ENCODE results near the gene UBE2QL1. TPM values are rescaled to one million over a fixed set of nuclear protein-coding genes. Genes with fewer than 3 reads are reported as not detected.

The UBE2QL1 gene
- total RNA-seq, 4 donors from 2014 or later = 0.72 to 5.0 (median 2.4) TPM

DNA sequence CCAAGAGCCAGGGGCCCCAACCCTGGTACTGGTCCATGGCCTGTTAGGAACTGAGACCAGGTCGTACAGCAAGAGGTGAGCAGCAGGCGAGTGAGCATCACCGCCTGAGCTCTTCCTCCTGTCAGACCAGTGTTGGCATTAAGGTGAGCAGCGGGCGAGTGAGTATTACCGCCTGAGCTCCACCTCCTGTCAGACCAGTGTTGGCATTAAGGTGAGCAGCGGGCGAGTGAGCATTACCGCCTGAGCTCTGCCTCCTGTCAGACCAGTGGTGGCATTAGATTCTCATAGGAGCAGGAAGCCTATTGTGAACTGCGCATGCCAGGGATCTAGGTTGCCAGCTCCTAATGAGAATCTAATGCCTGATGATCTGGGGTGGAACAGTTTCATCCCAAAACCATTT lies 31.0 kb upstream of the UBE2QL1 start:
- DNase-seq (ENCODE audit: low spot score) (no peak), ATAC-seq (ENCODE audit: low FRiP score) (no peak)
- TF ChIP-seq, protein P1, sequence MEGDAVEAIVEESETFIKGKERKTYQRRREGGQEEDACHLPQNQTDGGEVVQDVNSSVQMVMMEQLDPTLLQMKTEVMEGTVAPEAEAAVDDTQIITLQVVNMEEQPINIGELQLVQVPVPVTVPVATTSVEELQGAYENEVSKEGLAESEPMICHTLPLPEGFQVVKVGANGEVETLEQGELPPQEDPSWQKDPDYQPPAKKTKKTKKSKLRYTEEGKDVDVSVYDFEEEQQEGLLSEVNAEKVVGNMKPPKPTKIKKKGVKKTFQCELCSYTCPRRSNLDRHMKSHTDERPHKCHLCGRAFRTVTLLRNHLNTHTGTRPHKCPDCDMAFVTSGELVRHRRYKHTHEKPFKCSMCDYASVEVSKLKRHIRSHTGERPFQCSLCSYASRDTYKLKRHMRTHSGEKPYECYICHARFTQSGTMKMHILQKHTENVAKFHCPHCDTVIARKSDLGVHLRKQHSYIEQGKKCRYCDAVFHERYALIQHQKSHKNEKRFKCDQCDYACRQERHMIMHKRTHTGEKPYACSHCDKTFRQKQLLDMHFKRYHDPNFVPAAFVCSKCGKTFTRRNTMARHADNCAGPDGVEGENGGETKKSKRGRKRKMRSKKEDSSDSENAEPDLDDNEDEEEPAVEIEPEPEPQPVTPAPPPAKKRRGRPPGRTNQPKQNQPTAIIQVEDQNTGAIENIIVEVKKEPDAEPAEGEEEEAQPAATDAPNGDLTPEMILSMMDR (IDR thresholded peaks at IDR 0.05) = no peak

DNA sequence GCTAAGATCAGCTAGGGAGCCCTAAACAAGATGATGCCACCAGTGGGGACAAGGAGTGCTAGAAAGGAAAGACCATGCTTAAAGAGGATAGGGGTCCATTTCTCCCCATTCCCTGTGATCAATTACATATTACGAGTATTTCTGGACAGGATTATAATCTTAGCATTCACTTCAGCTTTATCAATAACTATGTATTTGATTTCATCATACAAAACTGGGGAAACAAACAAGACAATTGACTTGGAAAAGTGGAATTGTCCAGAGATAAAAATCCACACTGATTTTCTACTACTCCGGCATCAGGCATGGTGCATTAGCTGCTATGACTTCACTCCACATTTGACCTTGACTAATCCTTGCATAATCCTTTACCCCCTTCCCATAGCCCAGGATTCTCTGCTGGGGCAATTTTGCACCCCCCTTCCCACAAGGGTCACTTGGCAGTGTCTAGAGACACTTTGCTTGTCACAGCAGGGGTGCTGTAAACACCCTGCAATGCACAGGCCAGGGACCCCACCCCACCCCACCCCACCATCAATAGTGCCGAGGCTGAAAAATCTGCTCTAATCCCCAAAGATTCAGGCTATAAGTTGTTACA lies 29.9 kb upstream of the UBE2QL1 start:
- ATAC-seq (ENCODE audit: low FRiP score) = no peak
- TF ChIP-seq, protein P1 (IDR thresholded peaks at IDR 0.05) = no peak
- no peak for DNase-seq (ENCODE audit: low spot score)

- ATAC-seq (ENCODE audit: low FRiP score) = no peak
- TF ChIP-seq, protein P1 (IDR thresholded peaks at IDR 0.05) = no peak
- DNase-seq (ENCODE audit: low spot score) = no peak
Measured at GRCh38 chr5:6419340-6419852, 29.3 kb upstream of the UBE2QL1 start.

DNA sequence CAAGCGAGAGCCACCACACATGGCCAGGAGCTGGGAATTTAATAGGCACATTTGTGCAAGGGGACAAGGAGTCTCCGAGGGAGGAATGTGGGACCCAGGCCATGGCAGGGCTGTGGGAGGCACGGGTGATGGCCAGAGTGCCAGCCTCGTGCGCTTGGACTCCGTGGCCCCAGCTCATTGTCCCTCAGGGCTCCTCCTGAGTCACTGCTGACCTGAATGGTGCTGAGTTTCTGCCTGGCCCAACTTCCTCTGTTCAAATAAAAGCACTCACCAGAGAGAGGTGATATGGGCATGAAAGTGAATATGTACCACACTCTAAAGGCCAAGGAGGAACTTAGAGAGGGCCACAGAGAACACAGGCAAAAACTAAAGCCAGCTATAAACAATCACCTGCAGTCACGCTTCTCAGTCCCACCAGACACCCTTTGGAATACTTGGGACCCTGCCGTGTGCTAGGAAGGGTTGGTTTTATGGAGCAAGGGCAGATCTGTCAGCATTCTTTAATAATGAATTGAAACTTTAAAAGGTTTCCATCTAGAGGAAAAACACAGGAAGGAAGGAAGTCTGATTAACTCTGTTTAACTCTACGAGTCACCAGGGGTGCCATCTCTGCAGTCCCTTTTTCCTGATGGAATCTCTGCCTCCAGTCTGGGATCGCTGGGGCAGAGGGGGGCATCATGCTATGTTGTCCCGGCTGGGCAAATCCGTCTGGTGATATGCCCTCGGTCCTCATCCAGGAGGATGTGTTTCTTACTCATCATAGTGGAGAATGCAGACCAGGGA lies 25.1 kb upstream of the UBE2QL1 start:
- no peak for DNase-seq (ENCODE audit: low spot score)
- TF ChIP-seq, protein P1 (IDR thresholded peaks at IDR 0.05) = no peak
- no peak for ATAC-seq (ENCODE audit: low FRiP score)

DNA sequence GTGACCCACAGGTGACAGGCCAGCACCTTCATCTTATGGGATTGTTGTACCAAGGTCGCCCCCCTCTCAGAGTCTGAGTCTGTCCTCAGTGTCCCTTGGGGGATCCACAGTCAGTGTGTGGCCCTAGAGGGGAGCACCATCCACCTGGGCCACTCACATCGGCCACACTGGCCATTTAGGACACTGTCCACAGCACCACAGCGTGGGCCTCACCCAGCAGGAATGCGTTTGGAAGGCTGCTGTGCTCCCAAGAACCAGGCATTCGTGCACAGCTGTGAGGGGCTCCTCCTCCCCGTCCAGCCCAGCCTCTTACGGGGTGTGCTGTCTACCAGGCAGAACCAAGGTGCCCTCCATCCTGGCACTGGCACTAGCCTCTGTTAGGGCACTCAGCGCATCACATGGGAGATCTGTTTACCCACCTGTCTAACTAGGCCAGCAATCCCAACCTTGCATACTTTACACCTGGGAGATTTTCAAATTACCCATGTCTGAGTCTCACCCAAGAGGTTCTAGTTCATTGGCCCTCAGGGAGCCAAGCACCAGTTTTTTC lies 24.5 kb upstream of the UBE2QL1 start:
- ATAC-seq (ENCODE audit: low FRiP score) (no peak), DNase-seq (ENCODE audit: low spot score) (no peak)
- TF ChIP-seq, protein P1 (IDR thresholded peaks at IDR 0.05) = no peak

DNA sequence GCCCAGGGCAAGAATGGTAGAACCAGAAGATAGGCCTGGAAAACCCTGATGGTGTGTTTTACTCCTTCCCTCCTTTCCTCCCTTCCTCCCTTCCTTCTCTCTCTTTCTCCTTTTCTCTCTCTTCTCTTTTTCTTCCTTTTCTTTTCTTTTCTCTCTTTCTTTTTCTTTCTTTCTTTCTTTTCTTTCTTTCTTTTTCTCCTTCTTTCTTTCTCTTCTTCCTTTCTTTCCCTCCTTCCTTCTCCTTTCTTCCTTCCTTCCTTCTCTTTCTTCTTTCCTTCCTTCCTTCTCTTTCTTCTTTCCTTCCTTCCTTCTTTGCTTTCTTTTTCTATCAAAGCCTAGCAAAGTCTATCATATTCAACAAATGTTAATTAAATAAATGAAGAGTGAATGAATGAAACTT lies 24.0 kb upstream of the UBE2QL1 start:
- ATAC-seq (ENCODE audit: low FRiP score) (no peak), DNase-seq (ENCODE audit: low spot score) (no peak)
- TF ChIP-seq, protein P1 (IDR thresholded peaks at IDR 0.05) = no peak
